HG02870 (cell line): ENCODE measurements around the gene TEX38.
"Not testable (repeated sequence)": the region's sequence is repeated elsewhere in the genome, so short reads cannot be mapped to it uniquely, and the experiment has no call there.

Experiments used
- ATAC-seq: cut with Tn5 transposase; IDR thresholded peaks from one replicate; pipeline ENCODE4 v1.9.1; 2021; ENCODE audit warnings: mild to moderate bottlenecking, moderate library complexity; ENCODE audit not compliant: unreplicated experiment

TEX38 gene

GRCh38 chr1:46687093-46687659, 15.5 kb downstream of the TEX38 start:
- ATAC-seq: no peak

GRCh38 chr1:46687921-46688509, 16.4 kb downstream of the TEX38 start:
- ATAC-seq: no peak

GRCh38 chr1:46689356-46689755, 17.7 kb downstream of the TEX38 start:
- ATAC-seq: no peak

GRCh38 chr1:46689897-46690296, 18.2 kb downstream of the TEX38 start:
- no peak for ATAC-seq

GRCh38 chr1:46690931-46691421, 19.3 kb downstream of the TEX38 start:
- no peak for ATAC-seq

GRCh38 chr1:46691997-46692790, 20.5 kb downstream of the TEX38 start:
- ATAC-seq: no peak

- no peak for ATAC-seq
Observed at GRCh38 chr1:46692811-46693770, 21.4 kb downstream of the TEX38 start.

GRCh38 chr1:46694676-46695075, 23.0 kb downstream of the TEX38 start:
- not testable (repeated sequence) for ATAC-seq

GRCh38 chr1:46697053-46697452, 25.4 kb downstream of the TEX38 start:
- no peak for ATAC-seq

- ATAC-seq: no peak
Observed at GRCh38 chr1:46699666-46700065, 28.0 kb downstream of the TEX38 start.

- no peak for ATAC-seq
Observed at GRCh38 chr1:46703927-46704641, 32.4 kb downstream of the TEX38 start.

- ATAC-seq: no peak
Observed at GRCh38 chr1:46705408-46705807, 33.8 kb downstream of the TEX38 start.

- ATAC-seq: no peak
Observed at GRCh38 chr1:46708121-46708520, 36.5 kb downstream of the TEX38 start.

GRCh38 chr1:46714976-46715375, 43.3 kb downstream of the TEX38 start:
- no peak for ATAC-seq

- ATAC-seq: no peak
Observed at GRCh38 chr1:46717654-46718053, 46.0 kb downstream of the TEX38 start.

GRCh38 chr1:46718340-46718726, 46.7 kb downstream of the TEX38 start:
- peak; percentile 12 for ATAC-seq

- ATAC-seq: peak; percentile 97
Observed at GRCh38 chr1:46718727-46719622, 47.3 kb downstream of the TEX38 start, which contains the start of gene EFCAB14. EFCAB14 (minus strand) TSS chr1:46719114; CDS start chr1:46718087, 1,027 bp downstream.

GRCh38 chr1:46719689-46720088, 48.0 kb downstream of the TEX38 start:
- no peak for ATAC-seq

GRCh38 chr1:46720319-46720718, 48.7 kb downstream of the TEX38 start:
- ATAC-seq: not testable (repeated sequence)
